Activated naive CD8-positive, alpha-beta T cell treated with anti-CD3 and anti-CD28 coated beads for 36 hours (primary cell): ENCODE measurements around the gene SSBP2. TPM values are rescaled to one million over a fixed set of nuclear protein-coding genes. Genes with fewer than 3 reads are reported as not detected.
A peak's percentile ranks its signal among the peaks of the same experiment; 100 is the strongest.

Experiments used
- DNase-seq: peaks from one replicate; pipeline ENCODE4 v3.0.0; 2021
- H3K27ac Mint-ChIP-seq: one replicate; pipeline ENCODE4 v1.8.0; 2022; ENCODE audit warnings: mild to moderate bottlenecking, moderate library complexity, mixed read lengths
- H3K27me3 Mint-ChIP-seq: one replicate; pipeline ENCODE4 v1.8.0; 2022; ENCODE audit warnings: mild to moderate bottlenecking, mixed read lengths
- H3K36me3 Mint-ChIP-seq: one replicate; pipeline ENCODE4 v1.8.0; 2021; ENCODE audit warnings: mild to moderate bottlenecking, mixed read lengths
- H3K4me1 Mint-ChIP-seq: one replicate; pipeline ENCODE4 v1.8.0; 2021; ENCODE audit warnings: mixed read lengths
- H3K4me3 Mint-ChIP-seq: one replicate; pipeline ENCODE4 v1.8.0; 2022; ENCODE audit warnings: mild to moderate bottlenecking, moderate library complexity, mixed read lengths
- H3K9me3 Mint-ChIP-seq: one replicate; pipeline ENCODE4 v1.8.0; 2022; ENCODE audit warnings: mixed read lengths
- total RNA-seq, 2 experiments: library from RNA; stranded (reverse); gene quantifications; one replicate each; pipeline ENCODE4 v1.2.3, GENCODE V29; 2021

Gene SSBP2
- total RNA-seq, 2 experiments from 2014 or later, result 8.3 to 8.9 TPM

DNA sequence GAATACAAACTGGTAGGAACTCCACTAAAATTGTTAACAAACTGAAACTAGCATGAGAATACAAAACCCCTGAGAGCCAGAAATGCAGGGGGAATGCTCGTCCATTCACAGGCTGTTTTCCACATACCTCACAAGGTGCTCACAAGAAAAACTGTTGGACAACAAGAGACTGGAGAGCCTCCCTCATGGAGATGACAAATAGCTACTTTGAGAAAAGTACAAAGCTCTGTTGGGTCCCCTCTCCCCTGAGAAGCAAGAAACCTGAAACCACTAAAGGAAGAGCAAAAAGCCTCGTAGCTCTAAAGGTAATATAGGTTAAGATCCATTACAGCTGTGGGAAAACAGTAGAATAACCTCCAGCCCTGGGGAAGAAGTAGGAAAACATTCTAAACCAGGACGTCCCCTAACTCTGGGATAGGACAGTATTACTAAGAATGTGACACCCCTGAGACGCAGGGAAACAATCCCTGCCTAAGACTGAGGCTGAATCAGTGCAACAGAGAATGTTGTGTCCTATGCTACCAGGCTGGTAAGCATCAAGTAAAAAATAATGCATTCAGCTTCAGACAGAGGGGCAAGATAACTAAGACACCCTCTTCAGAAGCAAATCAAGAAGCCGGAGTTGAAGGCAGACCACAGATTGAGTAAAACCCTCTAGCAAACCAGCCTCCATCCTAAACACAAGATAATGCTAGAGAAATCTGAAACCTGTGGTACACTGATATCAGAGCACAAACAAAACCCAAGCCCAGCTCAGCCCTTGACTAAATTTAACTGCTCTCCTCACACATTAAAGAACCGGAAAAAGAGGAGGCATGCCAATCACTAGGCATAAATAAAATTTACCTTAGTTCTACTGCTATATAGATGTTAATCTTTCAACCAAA, 160.2 kb downstream of the SSBP2 start:
- Mint-ChIP-seq H3K36me3 (peaks cover 30% of the 10 kb centered on the region), H3K9me3 (peaks cover 17% of the 10 kb centered on the region), H3K27me3 (no peaks in the 10 kb centered on the region), H3K4me3 (no peak overlapping the region), H3K27ac (no peak overlapping the region), H3K4me1 (peaks cover 5% of the 10 kb centered on the region)
- DNase-seq, result no peak

DNA sequence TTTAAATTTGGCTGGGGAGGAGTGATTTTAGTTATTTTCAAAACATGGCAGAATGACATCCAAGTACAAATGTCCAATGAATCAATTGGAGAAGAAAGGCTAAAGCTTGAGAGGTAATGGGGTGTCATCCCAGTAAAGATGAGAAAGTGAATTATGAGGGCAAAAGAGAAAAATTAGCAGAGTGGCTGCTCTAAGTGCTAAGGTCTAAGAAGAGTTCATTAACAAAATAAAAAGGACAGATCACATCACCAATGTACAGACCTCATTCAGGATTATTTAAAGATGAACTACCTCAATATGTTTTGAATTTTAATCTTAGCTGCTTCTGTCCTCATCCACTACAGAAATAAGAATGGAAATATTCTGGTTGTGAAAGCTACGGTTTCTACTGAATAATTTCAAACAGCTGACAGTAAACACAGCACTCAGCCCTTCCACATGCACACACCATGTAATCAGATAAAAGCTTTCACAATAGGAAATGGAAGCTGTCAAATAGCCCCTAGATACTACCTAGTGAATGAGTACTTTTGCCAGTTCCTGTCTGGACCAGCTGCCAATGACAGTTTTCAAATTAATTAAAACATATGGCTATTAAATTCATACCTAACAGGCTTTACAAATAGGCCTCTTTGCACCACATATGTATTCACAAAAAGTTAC, 171.5 kb downstream of the SSBP2 start:
- H3K4me1 Mint-ChIP-seq, result peaks cover 12% of the 10 kb centered on the region

DNA sequence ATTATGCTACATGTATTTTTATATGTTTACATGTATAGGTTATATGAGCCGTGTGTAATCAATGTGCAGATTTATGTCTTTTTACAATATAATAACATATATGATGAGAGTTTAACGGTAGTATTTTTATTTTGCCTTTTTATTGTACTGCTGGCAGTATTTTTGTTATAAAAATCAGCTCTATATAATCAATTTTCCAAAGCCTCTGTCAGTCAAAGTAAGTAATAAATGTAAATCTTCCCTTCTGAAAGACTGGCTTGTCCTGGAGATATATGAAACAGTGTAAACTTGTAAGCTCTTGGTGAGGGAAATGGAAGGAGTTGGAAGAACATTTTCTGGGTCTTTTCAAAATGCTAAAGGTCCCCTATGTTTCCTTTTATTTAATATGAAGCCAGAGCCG, 173.8 kb downstream of the SSBP2 start:
- Mint-ChIP-seq H3K4me3 (no peak overlapping the region), H3K4me1 (peaks cover 16% of the 10 kb centered on the region)

More for the DNA sequence above, 171.5 kb downstream of the SSBP2 start:
- no peak overlapping the region for H3K27ac Mint-ChIP-seq
- H3K27me3 Mint-ChIP-seq, result no peaks in the 10 kb centered on the region
- peaks cover 7% of the 10 kb centered on the region for H3K36me3 Mint-ChIP-seq
- no peaks in the 10 kb centered on the region for H3K9me3 Mint-ChIP-seq
- no peak for DNase-seq
- no peak overlapping the region for H3K4me3 Mint-ChIP-seq

DNA sequence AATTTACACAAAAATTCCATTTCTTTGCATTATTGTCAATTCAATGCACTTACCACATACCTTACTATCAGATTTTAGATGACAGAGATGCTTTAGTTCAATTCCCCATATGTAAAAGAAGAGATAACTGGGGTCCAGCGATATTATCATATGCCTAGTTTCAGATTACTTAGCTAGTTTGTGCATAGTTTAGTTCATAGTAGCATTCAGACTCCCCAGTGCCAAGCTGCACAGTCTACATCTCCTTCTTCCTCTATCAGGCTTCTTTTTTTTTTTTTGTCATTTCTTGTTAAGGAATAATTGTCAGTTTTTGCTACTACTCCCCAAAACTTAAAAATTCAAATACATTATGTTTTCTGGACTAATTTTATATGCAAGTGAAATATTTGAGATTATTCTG, 175.0 kb downstream of the SSBP2 start:
- H3K4me3 Mint-ChIP-seq, result no peak overlapping the region

More for the DNA sequence above, 173.8 kb downstream of the SSBP2 start:
- Mint-ChIP-seq H3K36me3 (peaks cover 12% of the 10 kb centered on the region), H3K27me3 (no peaks in the 10 kb centered on the region), H3K9me3 (no peaks in the 10 kb centered on the region), H3K27ac (no peak overlapping the region)
- no peak for DNase-seq

DNA sequence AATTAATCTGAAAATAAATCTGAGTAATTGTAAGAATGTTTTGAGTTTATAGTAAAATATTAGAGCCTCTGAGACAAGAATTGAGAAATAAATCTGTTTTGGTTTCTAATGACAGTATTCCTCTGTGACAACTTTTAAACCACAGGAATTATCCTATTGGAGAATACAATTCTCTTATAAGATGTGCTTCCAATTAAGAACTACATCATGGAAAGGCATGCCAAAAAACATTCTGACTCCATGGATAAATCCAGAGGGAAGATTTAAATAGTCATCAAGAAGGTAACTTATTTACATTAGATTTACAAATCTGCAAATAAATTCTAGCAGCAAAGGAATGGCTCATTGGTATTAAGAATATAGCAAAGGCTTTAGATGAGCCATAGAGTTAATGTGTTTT, 178.7 kb downstream of the SSBP2 start:
- no peaks in the 10 kb centered on the region for H3K27me3 Mint-ChIP-seq
- peaks cover 25% of the 10 kb centered on the region for H3K36me3 Mint-ChIP-seq
- DNase-seq, result no peak
- no peak overlapping the region for H3K27ac Mint-ChIP-seq
- H3K4me3 Mint-ChIP-seq, result no peak overlapping the region
- peaks cover 4% of the 10 kb centered on the region for H3K4me1 Mint-ChIP-seq
- H3K9me3 Mint-ChIP-seq, result peaks cover 4% of the 10 kb centered on the region

More for the DNA sequence above, 175.0 kb downstream of the SSBP2 start:
- H3K27me3 Mint-ChIP-seq, result no peaks in the 10 kb centered on the region
- H3K4me1 Mint-ChIP-seq, result peaks cover 14% of the 10 kb centered on the region
- H3K9me3 Mint-ChIP-seq, result no peaks in the 10 kb centered on the region
- H3K27ac Mint-ChIP-seq, result no peak overlapping the region
- H3K36me3 Mint-ChIP-seq, result peaks cover 12% of the 10 kb centered on the region
- no peak for DNase-seq

DNA sequence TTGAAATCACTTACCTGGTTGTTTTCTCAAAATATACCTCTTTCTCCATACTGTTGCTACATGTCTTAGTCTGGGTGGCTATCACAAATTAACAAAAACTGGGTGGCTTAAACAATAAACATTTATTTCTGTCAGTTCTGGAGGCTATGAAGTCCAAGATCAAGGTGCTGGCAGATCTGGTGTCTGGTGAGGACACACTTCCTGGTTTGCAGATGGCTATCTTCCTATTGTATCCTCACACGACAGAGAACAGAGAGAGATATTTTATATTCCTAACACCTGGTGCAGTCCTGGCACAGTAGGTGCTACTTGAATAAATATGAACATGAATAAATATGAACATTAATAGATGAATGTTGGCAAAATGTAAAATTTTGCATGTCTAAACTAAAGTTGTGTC, 192.7 kb downstream of the SSBP2 start:
- Mint-ChIP-seq H3K9me3 (no peaks in the 10 kb centered on the region), H3K27ac (no peak overlapping the region), H3K4me1 (peaks cover 20% of the 10 kb centered on the region), H3K27me3 (no peaks in the 10 kb centered on the region), H3K36me3 (no peaks in the 10 kb centered on the region), H3K4me3 (no peak overlapping the region)
- DNase-seq, result no peak

DNA sequence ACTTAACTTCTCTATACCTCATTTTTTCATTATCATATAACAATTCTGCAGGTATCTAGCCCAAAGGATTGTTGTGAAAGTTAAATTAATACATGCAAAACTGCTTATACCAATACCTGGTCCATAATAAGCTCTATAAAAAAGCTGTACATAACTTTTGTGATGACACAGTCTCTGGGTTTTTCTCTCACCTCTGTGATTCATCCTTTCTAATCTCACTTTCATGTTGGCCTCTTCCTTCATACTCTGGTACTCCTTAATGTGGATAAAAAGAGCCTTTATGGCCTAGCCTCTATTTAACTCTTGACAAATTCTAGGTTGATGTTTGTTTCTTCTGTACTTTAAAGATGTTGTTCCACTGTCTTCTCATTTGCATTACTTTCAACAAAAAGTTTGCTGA, 194.1 kb downstream of the SSBP2 start:
- Mint-ChIP-seq H3K4me3 (peak overlapping the region; percentile 26), H3K27ac (no peak overlapping the region), H3K9me3 (no peaks in the 10 kb centered on the region), H3K27me3 (no peaks in the 10 kb centered on the region), H3K36me3 (no peaks in the 10 kb centered on the region), H3K4me1 (peaks cover 20% of the 10 kb centered on the region)
- DNase-seq, result no peak

DNA sequence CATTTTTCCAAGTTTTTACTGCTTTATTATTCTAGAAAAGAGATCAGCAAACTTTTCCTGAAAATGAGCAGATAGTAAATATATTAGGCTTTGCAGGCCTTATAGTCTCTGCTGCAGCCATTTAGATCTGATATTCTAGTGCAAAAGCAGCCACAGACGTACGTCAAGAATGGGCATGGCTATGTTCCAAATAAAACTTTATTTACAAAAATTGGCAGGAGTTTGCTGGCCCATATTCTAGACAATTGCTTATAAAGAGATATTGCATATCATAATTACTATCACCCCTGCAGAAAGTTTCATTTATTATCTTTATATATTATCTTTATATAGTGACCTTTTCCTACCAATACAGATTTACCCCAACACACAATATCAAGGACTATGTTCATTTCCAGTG, 195.0 kb downstream of the SSBP2 start:
- no peak overlapping the region for H3K4me3 Mint-ChIP-seq
- H3K27me3 Mint-ChIP-seq, result no peaks in the 10 kb centered on the region
- H3K9me3 Mint-ChIP-seq, result no peaks in the 10 kb centered on the region
- H3K36me3 Mint-ChIP-seq, result no peaks in the 10 kb centered on the region
- H3K4me1 Mint-ChIP-seq, result peaks cover 20% of the 10 kb centered on the region
- no peak for DNase-seq
- H3K27ac Mint-ChIP-seq, result no peak overlapping the region

DNA sequence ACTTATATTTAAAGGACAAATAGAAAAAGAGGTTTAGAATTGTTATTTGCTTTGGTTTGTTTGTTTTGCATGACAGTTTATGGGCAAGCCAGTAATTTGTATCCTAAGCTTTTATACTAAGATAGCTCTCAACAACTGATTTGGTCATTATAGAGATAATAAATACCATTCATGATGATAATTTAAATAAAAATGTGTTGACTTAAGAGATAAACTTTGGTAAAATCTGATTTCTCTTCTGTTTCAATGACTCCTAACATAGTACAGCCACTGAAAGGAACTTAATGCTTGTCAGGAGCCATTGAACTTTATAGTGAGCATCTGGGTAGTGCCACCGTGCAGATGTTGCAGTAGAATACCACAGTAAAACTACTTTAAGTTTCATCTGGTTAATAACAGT, 196.2 kb downstream of the SSBP2 start:
- Mint-ChIP-seq H3K27ac (no peak overlapping the region), H3K27me3 (no peaks in the 10 kb centered on the region), H3K36me3 (no peaks in the 10 kb centered on the region), H3K4me3 (no peak overlapping the region), H3K9me3 (no peaks in the 10 kb centered on the region), H3K4me1 (peaks cover 20% of the 10 kb centered on the region)
- DNase-seq, result no peak

DNA sequence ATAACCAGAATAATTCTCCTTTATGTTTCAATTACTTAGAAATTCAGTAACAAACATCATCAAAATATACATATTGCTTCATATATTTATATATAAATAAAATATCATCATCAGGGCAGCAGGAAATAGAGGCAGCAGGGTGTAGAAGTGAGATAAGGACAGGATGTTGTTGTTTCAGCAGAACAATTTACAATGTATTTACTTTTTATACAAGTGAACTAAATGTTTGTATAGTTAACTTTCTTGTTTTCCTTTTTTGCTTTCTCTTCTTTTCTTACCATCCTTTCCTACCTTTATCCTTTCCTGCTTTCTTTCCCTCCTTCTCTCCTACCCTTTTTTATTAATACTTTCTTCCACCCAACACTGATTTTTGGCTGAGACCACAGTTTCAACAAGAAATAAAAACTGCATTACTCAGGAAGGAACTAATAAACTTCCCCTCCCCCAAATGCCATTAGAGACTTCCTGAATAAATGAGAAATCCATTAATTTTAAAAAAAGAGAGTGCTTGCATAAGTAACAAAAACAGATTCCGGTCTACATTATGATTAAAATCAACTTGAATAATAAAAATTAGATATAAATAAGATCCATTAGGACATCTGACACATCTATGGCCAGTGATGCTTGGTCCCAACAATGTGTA, 197.2 kb downstream of the SSBP2 start:
- Mint-ChIP-seq H3K9me3 (no peaks in the 10 kb centered on the region), H3K27me3 (no peaks in the 10 kb centered on the region), H3K4me3 (no peak overlapping the region), H3K36me3 (no peaks in the 10 kb centered on the region), H3K27ac (no peak overlapping the region), H3K4me1 (peaks cover 20% of the 10 kb centered on the region)
- no peak for DNase-seq

DNA sequence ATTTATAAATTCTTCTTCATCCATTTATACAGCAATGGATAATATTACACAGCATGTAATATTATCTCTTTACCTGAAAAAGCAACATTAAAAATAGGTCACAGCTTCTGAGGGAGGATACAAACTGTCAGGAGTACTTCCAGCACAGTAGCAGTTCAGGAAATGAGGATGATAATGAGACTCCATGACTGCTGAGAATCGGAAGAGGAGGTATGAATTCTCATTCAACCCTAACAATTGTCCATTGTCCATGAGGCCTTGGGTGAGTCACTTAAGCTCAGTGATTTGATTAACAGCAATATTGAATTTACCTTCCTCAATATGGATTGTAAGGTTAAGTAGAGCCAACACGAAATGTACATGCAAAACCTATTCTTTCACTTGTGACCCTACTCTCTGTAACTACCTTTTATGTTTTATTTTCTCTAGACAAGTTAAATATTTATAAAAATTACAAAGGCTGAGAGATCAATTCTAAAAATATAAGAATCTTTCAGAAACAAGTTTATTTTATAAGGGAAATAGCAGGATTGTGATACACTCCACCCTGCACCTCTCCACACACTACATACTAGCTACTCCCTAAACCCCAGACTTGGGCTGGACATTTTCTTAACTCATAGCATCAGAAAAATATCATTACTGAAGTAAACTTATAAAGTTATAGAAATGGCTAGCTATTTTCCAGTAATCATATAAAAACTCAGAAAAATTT, 197.9 kb downstream of the SSBP2 start:
- no peak for DNase-seq
- Mint-ChIP-seq H3K36me3 (no peaks in the 10 kb centered on the region), H3K27ac (no peak overlapping the region), H3K9me3 (no peaks in the 10 kb centered on the region), H3K27me3 (no peaks in the 10 kb centered on the region), H3K4me3 (no peak overlapping the region), H3K4me1 (peaks cover 17% of the 10 kb centered on the region)

DNA sequence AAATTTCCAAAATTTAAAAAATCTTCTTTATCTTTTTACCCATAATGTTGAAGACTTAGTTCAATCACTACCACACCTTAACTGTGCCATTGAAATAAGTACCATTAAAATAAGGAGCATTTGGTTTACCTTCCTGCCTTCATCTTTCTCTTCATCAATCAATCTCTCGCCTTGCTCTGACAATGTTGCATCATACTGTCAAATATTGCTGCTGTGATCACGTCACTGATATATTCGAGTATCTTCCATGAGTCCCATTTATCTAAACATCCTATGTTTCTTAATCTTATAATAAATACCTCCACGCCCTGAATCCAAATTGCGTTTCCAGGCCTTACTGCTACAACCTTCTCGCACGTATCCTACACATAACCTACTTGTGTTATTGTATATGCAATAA, 201.8 kb downstream of the SSBP2 start:
- no peak for DNase-seq
- no peaks in the 10 kb centered on the region for H3K27me3 Mint-ChIP-seq
- no peak overlapping the region for H3K27ac Mint-ChIP-seq
- H3K4me3 Mint-ChIP-seq, result no peak overlapping the region
- no peaks in the 10 kb centered on the region for H3K9me3 Mint-ChIP-seq
- no peaks in the 10 kb centered on the region for H3K36me3 Mint-ChIP-seq
- H3K4me1 Mint-ChIP-seq, result no peaks in the 10 kb centered on the region

DNA sequence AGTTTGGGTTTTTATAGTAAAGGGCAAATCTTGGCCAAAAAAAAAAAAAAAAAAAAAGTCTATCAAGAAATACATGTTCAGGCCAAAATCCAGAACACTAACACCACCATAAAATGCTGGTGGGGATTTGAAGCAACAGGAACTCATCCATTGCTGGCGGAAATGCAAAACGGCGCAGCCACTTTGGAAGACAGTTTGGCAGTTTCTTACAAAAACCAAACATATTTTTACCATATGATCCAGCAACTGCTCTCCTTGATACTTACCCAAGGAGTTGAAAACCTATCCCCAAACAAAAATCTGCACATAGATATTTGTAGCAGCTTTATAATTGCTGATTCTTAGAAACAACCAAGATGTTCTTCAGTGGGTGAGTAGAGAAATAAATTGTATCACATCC, 203.9 kb downstream of the SSBP2 start:
- no peaks in the 10 kb centered on the region for H3K4me1 Mint-ChIP-seq
- H3K9me3 Mint-ChIP-seq, result no peaks in the 10 kb centered on the region
- H3K27ac Mint-ChIP-seq, result no peak overlapping the region
- peaks cover 2% of the 10 kb centered on the region for H3K36me3 Mint-ChIP-seq
- H3K4me3 Mint-ChIP-seq, result no peak overlapping the region
- DNase-seq, result no peak
- no peaks in the 10 kb centered on the region for H3K27me3 Mint-ChIP-seq

DNA sequence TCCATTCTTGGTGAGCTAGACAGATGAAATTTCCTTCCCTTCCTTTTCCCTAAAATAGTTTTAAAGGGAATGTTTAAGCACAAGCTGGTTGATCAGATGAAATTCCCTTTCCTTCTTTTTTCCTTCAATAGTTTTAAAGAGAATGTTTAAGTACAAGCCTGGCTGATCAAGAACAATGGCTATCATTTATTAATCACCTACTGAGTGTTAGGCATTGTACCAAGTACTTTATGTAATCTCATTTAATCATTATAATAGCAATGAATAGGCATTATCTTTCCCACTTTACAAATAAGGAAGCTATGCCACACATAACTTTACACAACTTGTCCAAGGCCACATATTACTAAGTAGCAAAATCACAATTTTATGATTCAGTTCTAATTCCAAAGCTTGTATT, 205.0 kb downstream of the SSBP2 start:
- H3K4me1 Mint-ChIP-seq, result no peaks in the 10 kb centered on the region
- H3K36me3 Mint-ChIP-seq, result peaks cover 2% of the 10 kb centered on the region
- H3K9me3 Mint-ChIP-seq, result no peaks in the 10 kb centered on the region
- DNase-seq, result no peak
- H3K27me3 Mint-ChIP-seq, result no peaks in the 10 kb centered on the region
- H3K27ac Mint-ChIP-seq, result no peak overlapping the region
- H3K4me3 Mint-ChIP-seq, result no peak overlapping the region
